ENCODE measurements around the gene LRP1. TPM values are rescaled to one million over a fixed set of nuclear protein-coding genes. Genes with fewer than 3 reads are reported as not detected.

The LRP1 gene
- total and polyA plus RNA-seq, 2 of the 13 experiments (the other 11 are each of a cell fraction or from before 2014, with no cell fraction given), result 14.7 to 30.8 TPM

- TF ChIP-seq MAX (IDR thresholded peaks at IDR 0.05) (peak; percentile 6; the same call in 1 of the 2 replicates), POGK (CRISPR knock-in tag; conservative IDR thresholded peaks at IDR 0.05) (no peak), MIER3 (CRISPR knock-in tag; IDR thresholded peaks at IDR 0.05; ENCODE audit: borderline replicate concordance) (no peak), ZNF687 (CRISPR knock-in tag; IDR thresholded peaks at IDR 0.05) (peak; percentile 49; the same call in 1 of the 2 replicates), ZNF512B (CRISPR knock-in tag; IDR thresholded peaks at IDR 0.05; ENCODE audit: borderline replicate concordance) (no peak), DRAP1 (CRISPR knock-in tag; IDR thresholded peaks at IDR 0.05) (no peak), GATAD1 (CRISPR knock-in tag; IDR thresholded peaks at IDR 0.05) (no peak), ZNF777 (CRISPR knock-in tag; IDR thresholded peaks at IDR 0.05) (peak; percentile 96), ZNF607 (CRISPR knock-in tag; IDR thresholded peaks at IDR 0.05; ENCODE audit: borderline replicate concordance) (0 out of 2 replicates have a peak, but pooled peaks have one; percentile 40), ZNF335 (CRISPR knock-in tag; IDR thresholded peaks at IDR 0.05) (no peak), TBL1XR1 (IDR thresholded peaks at IDR 0.05; ENCODE audit: borderline replicate concordance, low read length, partially characterized antibody) (no peak), XRCC5 (optimal IDR thresholded peaks at IDR 0.05; ENCODE audit: low read length) (peak; percentile 29), TFDP1 (CRISPR knock-in tag; IDR thresholded peaks at IDR 0.05; ENCODE audit: borderline replicate concordance) (peak; percentile 12; the same call in 1 of the 2 replicates), THAP7 (CRISPR knock-in tag; IDR thresholded peaks at IDR 0.05) (no peak), MTA3 (CRISPR knock-in tag; IDR thresholded peaks at IDR 0.05) (no peak)
Measured at GRCh38 chr12:57224973-57225679, 96.8 kb downstream of the LRP1 start (continued).

Measured in HepG2 (cell line).